ENCODE measurements around the gene PEX1. TPM values are rescaled to one million over a fixed set of nuclear protein-coding genes. Genes with fewer than 3 reads are reported as not detected.

Gene PEX1
- total RNA-seq, 2 experiments from 2014 or later: 16.6 to 16.9 TPM

DNA sequence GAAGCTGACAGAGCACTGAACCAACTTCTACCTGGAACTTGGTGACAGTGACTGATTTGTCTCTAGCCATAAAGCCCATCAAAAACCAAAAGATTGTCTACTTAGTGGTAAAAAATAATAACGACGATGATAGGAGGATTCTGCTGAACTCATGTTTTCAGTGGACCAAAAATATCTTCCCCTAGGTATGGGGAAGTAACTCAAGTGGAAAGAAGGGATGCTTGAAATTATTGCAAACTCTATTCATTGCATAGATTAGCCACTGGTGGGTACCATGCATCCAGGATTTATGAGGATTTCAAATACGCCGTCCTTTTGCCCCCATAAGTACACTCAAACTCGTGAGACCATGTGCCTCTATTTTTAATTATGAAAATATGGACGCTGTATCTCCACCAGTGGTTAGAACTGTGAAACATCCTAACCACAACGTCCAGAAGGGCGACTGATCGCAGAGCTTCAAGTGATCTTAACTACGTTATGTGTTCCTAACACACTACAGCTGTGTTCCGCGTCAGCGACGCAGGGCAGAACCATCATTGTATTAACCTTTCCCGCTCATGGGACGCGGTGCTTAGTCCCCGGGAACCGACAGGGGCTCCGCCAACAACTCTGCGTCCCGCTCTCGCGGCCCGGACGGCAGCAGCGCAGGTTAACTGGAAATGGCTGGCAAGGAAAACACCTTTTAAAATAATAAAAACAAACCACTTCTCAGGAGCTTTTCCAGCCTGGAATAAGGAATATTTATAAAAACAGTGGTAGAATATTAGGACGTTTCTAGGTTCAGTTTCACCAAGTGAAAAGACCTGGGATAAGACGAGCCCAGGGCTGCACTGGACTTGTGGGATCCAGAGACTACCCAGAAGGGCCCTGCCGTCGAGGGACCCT lies 776 bp downstream of the PEX1 start:
- peak overlapping the region; percentile 84 for H3K4me3 Mint-ChIP-seq
- peak overlapping the region; percentile 93 for H3K27ac Mint-ChIP-seq
- peaks cover 14% of the 10 kb centered on the region for H3K36me3 Mint-ChIP-seq (ENCODE audit: low read depth)
- intact Hi-C loops (cut with micrococcal nuclease): loop anchor here (5.0 kb wide), 1 partner anchor 60 kb away; no protein-coding TSS in a partner anchor
- POLR2A ChIA-PET: interaction anchor here (0.6 to 3.3 kb wide), 10 partner anchors 12 to 426 kb away, joined by 3 to 14 read pairs (median 4); partner anchors contain the start of genes CYP51A1 and FAM133B
- H3K9me3 Mint-ChIP-seq: no peaks in the 10 kb centered on the region
- TF ChIP-seq CTCF (IDR thresholded peaks at IDR 0.05): peak; percentile 28
- DNase-seq (peak; percentile 78), ATAC-seq (peak; percentile 25)
- peaks cover 25% of the 10 kb centered on the region for H3K4me1 Mint-ChIP-seq (ENCODE audit: low read depth)
- CTCF ChIA-PET: interaction anchor here (1.0 to 1.7 kb wide), 7 partner anchors 9 to 84 kb away, joined by 3 to 10 read pairs (median 4); partner anchors contain the start of gene GATAD1
- H3K27me3 Mint-ChIP-seq: no peaks in the 10 kb centered on the region

DNA sequence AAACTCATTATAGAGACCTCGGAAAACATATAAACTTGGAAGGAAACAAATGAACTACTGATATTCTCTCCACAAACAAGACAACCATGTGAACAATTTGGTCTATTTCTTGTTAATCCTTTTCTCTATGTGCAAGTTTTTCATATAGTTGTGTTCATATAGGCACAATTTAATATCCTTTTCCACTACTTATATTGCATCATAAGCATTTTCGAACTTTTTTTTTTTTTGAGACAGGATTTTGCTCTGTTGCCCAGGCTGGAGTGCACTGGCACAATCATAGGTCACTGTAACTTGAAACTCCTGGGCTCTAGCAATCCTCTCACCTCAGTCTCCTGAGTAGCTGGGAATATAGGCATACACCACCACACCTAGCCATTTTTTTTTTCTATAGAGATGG lies 5.2 kb downstream of the PEX1 start:
- ChIA-PET POLR2A (no interaction called here), CTCF (no interaction called here)
- H3K4me1 Mint-ChIP-seq (ENCODE audit: low read depth): peaks cover 11% of the 10 kb centered on the region
- H3K36me3 Mint-ChIP-seq (ENCODE audit: low read depth): no peaks in the 10 kb centered on the region
- intact Hi-C loops (cut with micrococcal nuclease): no loop called here
- H3K27ac Mint-ChIP-seq: no peak overlapping the region
- no peak overlapping the region for H3K4me3 Mint-ChIP-seq
- TF ChIP-seq CTCF (IDR thresholded peaks at IDR 0.05): no peak
- H3K9me3 Mint-ChIP-seq: no peaks in the 10 kb centered on the region
- H3K27me3 Mint-ChIP-seq: no peaks in the 10 kb centered on the region
- DNase-seq: no peak
- no peak for ATAC-seq

DNA sequence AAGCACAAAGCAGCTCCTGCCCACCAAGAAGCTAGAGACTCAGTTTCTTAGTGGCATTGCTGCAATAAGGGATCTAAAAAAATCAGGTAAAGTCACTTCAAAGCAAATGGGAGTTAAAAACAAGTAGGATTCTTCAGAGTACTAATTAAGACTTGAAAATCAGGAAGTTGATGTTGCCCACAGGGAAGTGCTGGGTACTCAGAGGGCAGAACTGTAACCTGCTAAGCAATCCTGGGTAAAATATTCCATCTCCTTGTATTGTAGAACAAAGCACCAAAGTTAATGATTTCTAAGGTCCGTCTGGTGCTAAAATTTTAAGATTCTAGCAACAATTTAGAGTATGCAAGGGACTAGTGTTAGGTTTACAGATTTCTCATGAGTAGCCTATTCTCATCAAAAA lies 8.3 kb downstream of the PEX1 start:
- no peaks in the 10 kb centered on the region for H3K9me3 Mint-ChIP-seq
- H3K27ac Mint-ChIP-seq: no peak overlapping the region
- no peak for TF ChIP-seq CTCF (IDR thresholded peaks at IDR 0.05)
- no peak for DNase-seq
- H3K4me1 Mint-ChIP-seq (ENCODE audit: low read depth): peaks cover 8% of the 10 kb centered on the region
- peaks cover 7% of the 10 kb centered on the region for H3K36me3 Mint-ChIP-seq (ENCODE audit: low read depth)
- no peak for ATAC-seq
- CTCF ChIA-PET: no interaction called here
- H3K27me3 Mint-ChIP-seq: no peaks in the 10 kb centered on the region
- intact Hi-C loops (cut with micrococcal nuclease): no loop called here
- H3K4me3 Mint-ChIP-seq: no peak overlapping the region
- POLR2A ChIA-PET: no interaction called here

DNA sequence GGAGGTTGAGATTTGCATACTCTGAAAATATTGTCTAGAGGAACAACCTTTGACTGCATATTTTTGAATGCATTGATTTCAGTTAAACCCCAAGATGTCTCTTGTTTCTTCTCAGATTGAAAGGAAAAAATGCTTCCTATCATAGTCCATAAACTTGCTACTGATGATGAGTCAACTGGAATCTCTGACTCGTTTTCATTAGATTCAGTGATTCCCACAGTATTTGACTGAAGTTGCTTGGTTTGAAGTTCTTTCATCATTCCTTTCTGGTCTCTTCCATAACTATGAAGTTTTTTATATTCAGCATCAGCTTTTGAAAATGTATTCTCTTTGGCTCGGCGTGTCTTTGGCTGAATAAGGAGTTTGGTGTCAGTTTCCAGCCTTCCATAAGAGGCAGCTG lies 10.7 kb downstream of the PEX1 start:
- peaks cover 9% of the 10 kb centered on the region for H3K36me3 Mint-ChIP-seq (ENCODE audit: low read depth)
- H3K27ac Mint-ChIP-seq: peak overlapping the region; percentile 72
- ChIA-PET POLR2A (no interaction called here), CTCF (no interaction called here)
- ATAC-seq (no peak), DNase-seq (no peak)
- H3K9me3 Mint-ChIP-seq: no peaks in the 10 kb centered on the region
- peaks cover 8% of the 10 kb centered on the region for H3K4me1 Mint-ChIP-seq (ENCODE audit: low read depth)
- H3K4me3 Mint-ChIP-seq: no peak overlapping the region
- intact Hi-C loops (cut with micrococcal nuclease): no loop called here
- no peak for TF ChIP-seq CTCF (IDR thresholded peaks at IDR 0.05)
- no peaks in the 10 kb centered on the region for H3K27me3 Mint-ChIP-seq
